Vagina (tissue), 2 donors: ENCODE results near the gene NUFIP2. TPM values are rescaled to one million over a fixed set of nuclear protein-coding genes. Genes with fewer than 3 reads are reported as not detected.

Source experiments
- DNase-seq, 2 donors: peaks; one replicate each; pipeline ENCODE4 v3.0.0-alpha.2; 2017; ENCODE audit errors: extremely low spot score in 2 of 2
- H3K27ac ChIP-seq: fragments of 200-600 bp; sonication (generic); one replicate; pipeline ENCODE4 v1.5.1; 2019
- H3K27me3 ChIP-seq: fragments of 200-600 bp; sonication (generic); one replicate; pipeline ENCODE4 v1.5.1; 2019
- H3K36me3 ChIP-seq, 2 donors: fragments of 200-600 bp; sonication (generic); one replicate each; pipeline ENCODE4 v1.5.1; 2017 to 2019
- H3K4me1 ChIP-seq: fragments of 200-600 bp; sonication (generic); one replicate; pipeline ENCODE4 v1.5.1; 2019
- H3K4me3 ChIP-seq, 2 donors: fragments of 200-600 bp; sonication (generic); 1 replicate in 1 of 2; 2 replicates in 1 of 2; pipeline ENCODE4 v1.5.1; 2016 to 2019
- H3K9me3 ChIP-seq: fragments of 200-600 bp; sonication (generic); one replicate; pipeline ENCODE4 v1.5.1; 2019
- CTCF ChIP-seq, 3 experiments: fragments of 450-650 bp in 2 of 3; fragments of 200-600 bp in 1 of 3; sonication (generic) in 1 of 3; IDR thresholded peaks; one replicate each; pipeline ENCODE4 v1.5.1; 2017 to 2019; ENCODE audit warnings: antibody characterized with exemption in 3 of 3, mild to moderate bottlenecking in 2 of 3, moderate library complexity in 2 of 3
- POLR2A ChIP-seq, 2 donors: fragments of 450-650 bp; IDR thresholded peaks; one replicate each; pipeline ENCODE4 v1.6.1; 2017; ENCODE audit warnings: antibody characterized with exemption in 2 of 2, mild to moderate bottlenecking in 2 of 2, moderate library complexity in 2 of 2
- POLR2AphosphoS5 ChIP-seq, 2 donors: sonication (generic); formaldehyde crosslinking; IDR thresholded peaks; one replicate each; pipeline ENCODE4 v1.9.0; 2017; ENCODE audit warnings: antibody characterized with exemption in 2 of 2, mild to moderate bottlenecking in 2 of 2, low read depth in 1 of 2; ENCODE audit not compliant: insufficient read depth in 1 of 2
- intact Hi-C: fragments of 100-400 bp; cut with DNase I; formaldehyde crosslinking; loops from one replicate; pipeline ENCODE4 v1.15.1; 2023
- total RNA-seq: library from RNA; depleted of rRNA; stranded (reverse); fragments of >200 nt; gene quantifications from one replicate; pipeline ENCODE4 v1.2.3, GENCODE V29; 2016

Gene NUFIP2
- total RNA-seq, 1 donor from 2014 or later = 29.7 TPM

- no peak for DNase-seq
- Histone ChIP-seq H3K4me3 (no peak overlapping the region), H3K36me3 (no peaks in the 10 kb centered on the region), H3K9me3 (no peaks in the 10 kb centered on the region), H3K27me3 (no peaks in the 10 kb centered on the region), H3K27ac (no peak overlapping the region), H3K4me1 (no peaks in the 10 kb centered on the region)
- intact Hi-C loops = no loop called here
- no peak for TF ChIP-seq POLR2AphosphoS5 (IDR thresholded peaks at IDR 0.05; ENCODE audit: insufficient read depth in 1 of 2, low read depth in 1 of 2)
- TF ChIP-seq POLR2A (IDR thresholded peaks at IDR 0.05) = no peak
- no peak for TF ChIP-seq CTCF (IDR thresholded peaks at IDR 0.05)
These were observed 81.8 kb downstream of the NUFIP2 start for GRCh38 chr17:29212094-29212631.

- H3K4me3 ChIP-seq = no peak overlapping the region
- no peak for TF ChIP-seq CTCF (IDR thresholded peaks at IDR 0.05)
- TF ChIP-seq POLR2A (IDR thresholded peaks at IDR 0.05) = no peak
- intact Hi-C loops = no loop called here
- no peak for DNase-seq
- H3K36me3 ChIP-seq = no peaks in the 10 kb centered on the region
- no peak overlapping the region for H3K27ac ChIP-seq
- H3K27me3 ChIP-seq = no peaks in the 10 kb centered on the region
- H3K9me3 ChIP-seq = no peaks in the 10 kb centered on the region
- H3K4me1 ChIP-seq = no peaks in the 10 kb centered on the region
These were observed 83.1 kb downstream of the NUFIP2 start for GRCh38 chr17:29210879-29211278.

- Histone ChIP-seq H3K4me1 (no peaks in the 10 kb centered on the region), H3K4me3 (no peak overlapping the region), H3K9me3 (no peaks in the 10 kb centered on the region), H3K27ac (no peak overlapping the region), H3K27me3 (no peaks in the 10 kb centered on the region), H3K36me3 (no peaks in the 10 kb centered on the region)
- TF ChIP-seq CTCF (IDR thresholded peaks at IDR 0.05) = no peak
- no peak for TF ChIP-seq POLR2A (IDR thresholded peaks at IDR 0.05)
- TF ChIP-seq POLR2AphosphoS5 (IDR thresholded peaks at IDR 0.05; ENCODE audit: insufficient read depth in 1 of 2, low read depth in 1 of 2) = no peak
- DNase-seq = no peak
- intact Hi-C loops = no loop called here
These were observed 84.9 kb downstream of the NUFIP2 start for GRCh38 chr17:29209073-29209472.

- no peak for TF ChIP-seq CTCF (IDR thresholded peaks at IDR 0.05)
- TF ChIP-seq POLR2AphosphoS5 (IDR thresholded peaks at IDR 0.05; ENCODE audit: insufficient read depth in 1 of 2, low read depth in 1 of 2) = no peak
- TF ChIP-seq POLR2A (IDR thresholded peaks at IDR 0.05) = no peak
- no peaks in the 10 kb centered on the region for H3K4me1 ChIP-seq
- H3K36me3 ChIP-seq = no peaks in the 10 kb centered on the region
- H3K4me3 ChIP-seq = no peak overlapping the region
- no peaks in the 10 kb centered on the region for H3K9me3 ChIP-seq
- no peaks in the 10 kb centered on the region for H3K27me3 ChIP-seq
- intact Hi-C loops = no loop called here
- DNase-seq = no peak
- no peak overlapping the region for H3K27ac ChIP-seq
These were observed 86.0 kb downstream of the NUFIP2 start for GRCh38 chr17:29207975-29208374.

Other genes with a start within 250 kb of the NUFIP2 start
- 70.7 TPM for gene MYO18A, start 113.8 kb downstream of the NUFIP2 start, total RNA-seq
- not detected for gene CRYBA1, start 47.3 kb downstream of the NUFIP2 start, total RNA-seq
- 42.2 TPM for gene TAOK1, start 96.2 kb upstream of the NUFIP2 start, total RNA-seq